Keratinocyte (primary cell): ENCODE measurements around the gene SERPINA10. TPM values are rescaled to one million over a fixed set of nuclear protein-coding genes. Genes with fewer than 3 reads are reported as not detected.

Experiments used
- DNase-seq: peaks from one replicate; pipeline ENCODE4 v3.0.0-alpha.2; 2011; ENCODE audit warnings: low read depth, missing footprints, low spot score
- FAIRE-seq: peaks from 2 replicates; lab custom pipeline; 2011; peaks lifted over from hg19 to GRCh38; lab: Jason Lieb, UNC
- H2AFZ ChIP-seq: 2 replicates; pipeline ENCODE4 v1.6.0; 2012; ENCODE audit warnings: low read length, control low read depth, inconsistent platforms; ENCODE audit not compliant: control insufficient read depth
- H3K27ac ChIP-seq: 2 replicates; pipeline ENCODE4 v1.5.1; 2011; ENCODE audit warnings: low read length; ENCODE audit not compliant: control insufficient read depth, insufficient read depth
- H3K27me3 ChIP-seq: 3 replicates; pipeline ENCODE4 v1.6.0; 2011; ENCODE audit warnings: low read length; ENCODE audit not compliant: control insufficient read depth, insufficient read depth; ENCODE audit errors: extremely low read depth
- H3K36me3 ChIP-seq, 2 experiments: 2 replicates in 1 of 2; 3 replicates in 1 of 2; pipeline ENCODE4 v1.5.1; 2011; ENCODE audit warnings: low read length in 2 of 2, mild to moderate bottlenecking in 1 of 2; ENCODE audit not compliant: control insufficient read depth in 2 of 2, insufficient read depth in 2 of 2; ENCODE audit errors: extremely low read depth in 1 of 2
- H3K4me1 ChIP-seq: 3 replicates; pipeline ENCODE4 v1.5.1; 2011; ENCODE audit warnings: low read length; ENCODE audit not compliant: control insufficient read depth, insufficient read depth; ENCODE audit errors: extremely low read depth
- H3K4me2 ChIP-seq: 3 replicates; pipeline ENCODE4 v1.6.0; 2011; ENCODE audit warnings: low read depth, low read length; ENCODE audit not compliant: control insufficient read depth, insufficient read depth; ENCODE audit errors: extremely low read depth
- H3K4me3 ChIP-seq, 3 experiments: fragments of 200-600 bp in 1 of 3; sonication (generic) in 1 of 3; 2 replicates in 2 of 3; 3 replicates in 1 of 3; pipeline ENCODE4 v1.5.1; 2011 to 2016; ENCODE audit warnings: low read length in 3 of 3, mild to moderate bottlenecking in 3 of 3, control low read depth in 2 of 3, inconsistent platforms in 1 of 3, low read depth in 1 of 3, mixed read lengths in 1 of 3, mixed run types in 1 of 3, moderate library complexity in 1 of 3; ENCODE audit not compliant: control insufficient read depth in 2 of 3, insufficient read depth in 2 of 3; ENCODE audit errors: extremely low read depth in 1 of 3
- H3K79me2 ChIP-seq: 2 replicates; pipeline ENCODE4 v1.6.0; 2012; ENCODE audit warnings: low read length; ENCODE audit not compliant: control insufficient read depth, insufficient read depth
- H3K9ac ChIP-seq: 3 replicates; pipeline ENCODE4 v1.6.0; 2011; ENCODE audit warnings: low read length; ENCODE audit not compliant: control insufficient read depth, insufficient read depth; ENCODE audit errors: extremely low read depth
- H3K9me1 ChIP-seq: 3 replicates; pipeline ENCODE4 v1.6.0; 2011; ENCODE audit warnings: low read length; ENCODE audit not compliant: control insufficient read depth, insufficient read depth; ENCODE audit errors: extremely low read depth
- H3K9me3 ChIP-seq: 2 replicates; pipeline ENCODE4 v1.5.1; 2012; ENCODE audit warnings: low read depth, low read length; ENCODE audit not compliant: control insufficient read depth
- H4K20me1 ChIP-seq: 3 replicates; pipeline ENCODE4 v1.6.0; 2011; ENCODE audit warnings: low read length; ENCODE audit not compliant: control insufficient read depth, insufficient read depth; ENCODE audit errors: extremely low read depth
- CTCF ChIP-seq, 3 experiments: IDR thresholded peaks in 1 of 3; conservative IDR thresholded peaks in 1 of 3; optimal IDR thresholded peaks in 1 of 3; 2 replicates in 2 of 3; 3 replicates in 1 of 3; pipeline versions ENCODE3 to v1.5.1; 2011; ENCODE audit warnings: low read length in 3 of 3, mild to moderate bottlenecking in 3 of 3, moderate library complexity in 2 of 3, control low read depth in 1 of 3, inconsistent platforms in 1 of 3; ENCODE audit not compliant: insufficient read depth in 2 of 3; ENCODE audit errors: extremely low read depth in 1 of 3
- EZH2 ChIP-seq: IDR thresholded peaks from one replicate; pipeline ENCODE4 v1.6.1; 2012; ENCODE audit warnings: inconsistent platforms, mild to moderate bottlenecking, low read length, moderate library complexity
- dilution Hi-C: fragments of 300-500 bp; cut with MboI; formaldehyde crosslinking; loops from one replicate; pipeline ENCODE4 v1.7.0; 2020; ENCODE audit warnings: low sequenced_read_pairs; ENCODE audit not compliant: extremely low pct_ligation_motif_present
- polyA plus RNA-seq, 5 experiments: library from polyadenylated mRNA; depleted of rRNA in 3 of 5; stranded (reverse) in 3 of 5; stranded (forward) in 1 of 5; unstranded in 1 of 5; fragments of >200 nt; gene quantifications; 1 replicate in 1 of 5; 2 replicates in 3 of 5; 3 replicates in 1 of 5; pipeline versions ENCODE4 v1.2.1 to v1.2.3, GENCODE V29; 2011 to 2012; ENCODE audit warnings: missing spikeins in 2 of 5, low read depth in 1 of 5, low replicate concordance in 1 of 5

The SERPINA10 gene
- polyA plus RNA-seq, 1 donor (not counting 4 experiments of a cell fraction or from before 2014, with no cell fraction given): not detected

- no peak overlapping the region for H3K4me3 ChIP-seq
- H3K27ac ChIP-seq: no peak overlapping the region
- H3K27me3 ChIP-seq: no peaks in the 10 kb centered on the region
- H3K9ac ChIP-seq: no peak overlapping the region
- TF ChIP-seq EZH2: no peak
- no peak for TF ChIP-seq CTCF (optimal IDR thresholded peaks at IDR 0.05 in 1 of 3, IDR thresholded peaks at IDR 0.05 in 1 of 3, conservative IDR thresholded peaks at IDR 0.05 in 1 of 3; ENCODE audit: extremely low read depth in 1 of 3, insufficient read depth in 2 of 3, low read length in 3 of 3)
- no peak overlapping the region for H3K4me2 ChIP-seq
- H2AFZ ChIP-seq: no peak overlapping the region
- no peaks in the 10 kb centered on the region for H3K36me3 ChIP-seq
- H3K79me2 ChIP-seq: no peaks in the 10 kb centered on the region
- dilution Hi-C loops: no loop called here
- no peaks in the 10 kb centered on the region for H3K9me1 ChIP-seq
- no peak for FAIRE-seq
- no peaks in the 10 kb centered on the region for H3K9me3 ChIP-seq
- no peaks in the 10 kb centered on the region for H4K20me1 ChIP-seq
- H3K4me1 ChIP-seq: peaks cover 3% of the 10 kb centered on the region
- no peak for DNase-seq
Observed at GRCh38 chr14:94332063-94332583, 39.1 kb upstream of the SERPINA10 start.

GRCh38 chr14:94331462-94331861 lies 38.4 kb upstream of the SERPINA10 start:
- TF ChIP-seq EZH2: no peak
- no peak for TF ChIP-seq CTCF (optimal IDR thresholded peaks at IDR 0.05 in 1 of 3, IDR thresholded peaks at IDR 0.05 in 1 of 3, conservative IDR thresholded peaks at IDR 0.05 in 1 of 3; ENCODE audit: extremely low read depth in 1 of 3, insufficient read depth in 2 of 3, low read length in 3 of 3)
- no peaks in the 10 kb centered on the region for H3K79me2 ChIP-seq
- no peak for DNase-seq
- peaks cover 3% of the 10 kb centered on the region for H3K4me1 ChIP-seq
- no peaks in the 10 kb centered on the region for H3K9me3 ChIP-seq
- dilution Hi-C loops: no loop called here
- no peaks in the 10 kb centered on the region for H4K20me1 ChIP-seq
- no peaks in the 10 kb centered on the region for H3K36me3 ChIP-seq
- no peaks in the 10 kb centered on the region for H3K27me3 ChIP-seq
- no peak overlapping the region for H3K27ac ChIP-seq
- H3K4me3 ChIP-seq: no peak overlapping the region
- no peak overlapping the region for H3K9ac ChIP-seq
- no peak for FAIRE-seq
- H3K4me2 ChIP-seq: no peak overlapping the region
- no peaks in the 10 kb centered on the region for H3K9me1 ChIP-seq
- H2AFZ ChIP-seq: no peak overlapping the region
